Body of pancreas (tissue), 4 donors: ENCODE results near the gene IGSF9.

ENCODE experiments used
- CTCF ChIP-seq, 7 experiments: fragments of 450-650 bp in 4 of 7; fragments of 200-600 bp in 3 of 7; sonication (generic) in 3 of 7; IDR thresholded peaks; one replicate each; pipeline ENCODE4 v1.5.1; 2016 to 2019; ENCODE audit warnings: antibody characterized with exemption in 7 of 7
- POLR2A ChIP-seq, 3 donors: fragments of 450-650 bp; IDR thresholded peaks; one replicate each; pipeline ENCODE4 v1.6.1; 2016; ENCODE audit warnings: antibody characterized with exemption in 3 of 3, mild to moderate bottlenecking in 2 of 3

GRCh38 chr1:159949981-159950381 lies 4.6 kb upstream of the IGSF9 start:
- no peak for TF ChIP-seq POLR2A (IDR thresholded peaks at IDR 0.05)
- no peak for TF ChIP-seq CTCF (IDR thresholded peaks at IDR 0.05)
